Measurements from ENCODE around the gene ICAM4. TPM values are rescaled to one million over a fixed set of nuclear protein-coding genes. Genes with fewer than 3 reads are reported as not detected.

ICAM4 gene
- total RNA-seq, 1 donor = 0.27 TPM

GRCh38 chr19:10329555-10329954 is 42.8 kb downstream of the ICAM4 start:
- no peak for DNase-seq (ENCODE audit: low read depth)
- H3K4me3 ChIP-seq (ENCODE audit: low read depth, low read length) = no peak overlapping the region
- TF ChIP-seq, protein P1, sequence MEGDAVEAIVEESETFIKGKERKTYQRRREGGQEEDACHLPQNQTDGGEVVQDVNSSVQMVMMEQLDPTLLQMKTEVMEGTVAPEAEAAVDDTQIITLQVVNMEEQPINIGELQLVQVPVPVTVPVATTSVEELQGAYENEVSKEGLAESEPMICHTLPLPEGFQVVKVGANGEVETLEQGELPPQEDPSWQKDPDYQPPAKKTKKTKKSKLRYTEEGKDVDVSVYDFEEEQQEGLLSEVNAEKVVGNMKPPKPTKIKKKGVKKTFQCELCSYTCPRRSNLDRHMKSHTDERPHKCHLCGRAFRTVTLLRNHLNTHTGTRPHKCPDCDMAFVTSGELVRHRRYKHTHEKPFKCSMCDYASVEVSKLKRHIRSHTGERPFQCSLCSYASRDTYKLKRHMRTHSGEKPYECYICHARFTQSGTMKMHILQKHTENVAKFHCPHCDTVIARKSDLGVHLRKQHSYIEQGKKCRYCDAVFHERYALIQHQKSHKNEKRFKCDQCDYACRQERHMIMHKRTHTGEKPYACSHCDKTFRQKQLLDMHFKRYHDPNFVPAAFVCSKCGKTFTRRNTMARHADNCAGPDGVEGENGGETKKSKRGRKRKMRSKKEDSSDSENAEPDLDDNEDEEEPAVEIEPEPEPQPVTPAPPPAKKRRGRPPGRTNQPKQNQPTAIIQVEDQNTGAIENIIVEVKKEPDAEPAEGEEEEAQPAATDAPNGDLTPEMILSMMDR (IDR thresholded peaks at IDR 0.05; ENCODE audit: insufficient read depth, low read length) = no peak

DNA sequence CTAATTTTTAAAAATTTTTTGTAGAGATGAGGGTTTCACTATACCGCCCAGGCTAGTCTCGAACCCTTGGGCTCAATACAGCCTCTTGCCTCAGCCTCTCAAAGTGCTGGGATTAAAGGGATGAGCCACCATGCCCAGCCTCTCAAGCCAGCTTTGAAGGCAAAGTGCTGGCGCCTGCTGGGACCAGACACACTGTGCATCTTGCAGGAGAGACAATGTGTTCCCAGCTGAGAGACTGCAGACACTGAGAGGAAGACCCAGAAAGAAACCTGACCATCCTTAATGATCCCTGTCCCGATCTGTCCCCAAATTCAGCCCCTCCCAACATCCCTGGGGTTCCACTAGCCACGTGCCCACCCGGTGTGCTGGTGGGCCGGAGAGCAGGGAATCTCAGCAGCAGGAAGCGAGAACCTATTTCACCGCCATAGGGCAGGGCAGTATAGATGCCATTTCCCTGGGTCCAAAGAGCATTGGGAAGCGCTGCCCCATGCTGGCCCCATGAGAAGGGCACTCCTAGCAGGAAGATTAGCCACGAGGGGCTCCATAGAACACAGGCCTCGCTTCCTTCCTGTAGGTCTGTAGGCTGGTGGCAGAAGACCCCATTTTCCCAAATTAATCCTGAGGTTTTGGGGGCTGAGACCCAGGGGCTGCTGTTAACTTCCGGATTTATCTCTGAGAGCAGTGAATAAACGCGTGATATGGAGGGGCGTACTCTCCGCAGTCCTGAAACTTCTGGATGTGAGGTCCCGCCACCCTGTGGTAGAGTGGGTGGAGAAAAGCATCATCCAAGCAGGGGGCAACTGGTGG is 45.6 kb downstream of the ICAM4 start:
- TF ChIP-seq, protein P1 (IDR thresholded peaks at IDR 0.05; ENCODE audit: insufficient read depth, low read length) = no peak
- H3K4me3 ChIP-seq (ENCODE audit: low read depth, low read length) = peak overlapping the region; percentile 87
- no peak for DNase-seq (ENCODE audit: low read depth)

DNA sequence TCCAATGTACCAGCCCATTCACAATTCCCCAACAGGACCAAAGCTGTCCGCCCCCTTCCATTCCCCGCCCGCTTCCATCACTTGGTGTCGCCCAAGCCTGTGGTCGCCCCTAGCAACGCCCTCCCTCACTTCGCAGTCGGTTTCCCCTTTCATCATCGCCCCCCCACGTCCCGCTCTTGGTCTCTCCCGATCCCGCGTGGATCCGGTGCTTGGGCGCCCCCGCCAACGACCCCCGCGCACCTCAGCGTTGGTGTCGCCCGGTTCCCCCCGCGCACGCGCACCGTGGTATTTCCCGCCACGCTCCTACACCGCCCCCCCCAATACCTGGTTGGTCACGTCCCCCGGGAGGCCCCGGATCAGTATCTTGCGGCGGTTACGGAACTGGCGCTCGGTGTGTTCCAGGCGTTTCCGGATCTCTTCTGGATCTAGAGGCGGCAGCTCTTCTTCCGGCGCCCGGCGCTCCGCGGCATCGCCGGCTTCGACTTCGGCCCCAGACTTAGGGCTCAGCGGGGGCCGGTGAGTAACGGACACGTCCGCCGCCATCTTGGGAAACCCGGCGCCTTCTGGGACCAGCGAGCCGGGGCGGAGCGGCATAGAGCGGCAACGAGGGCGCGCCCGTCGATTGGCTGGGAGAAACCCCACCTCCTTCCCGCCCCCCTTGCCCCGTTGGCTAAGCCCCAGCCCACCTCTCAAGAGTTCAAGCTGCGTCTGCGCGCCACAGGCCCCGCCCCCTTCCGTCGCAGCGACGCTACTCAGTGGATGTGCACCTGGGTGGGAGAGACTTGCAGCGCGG is 46.4 kb downstream of the ICAM4 start, which contains the start of gene RAVER1:
Gene RAVER1 (minus strand): TSS at position 565 of the 793 bp plus-strand sequence. CDS start 22 bp downstream, at position 543.
- peak; percentile 96 for DNase-seq (ENCODE audit: low read depth)
- TF ChIP-seq, protein P1 (IDR thresholded peaks at IDR 0.05; ENCODE audit: insufficient read depth, low read length) = no peak
- H3K4me3 ChIP-seq (ENCODE audit: low read depth, low read length) = peak within 1 kb of the TSS; percentile 88

DNA sequence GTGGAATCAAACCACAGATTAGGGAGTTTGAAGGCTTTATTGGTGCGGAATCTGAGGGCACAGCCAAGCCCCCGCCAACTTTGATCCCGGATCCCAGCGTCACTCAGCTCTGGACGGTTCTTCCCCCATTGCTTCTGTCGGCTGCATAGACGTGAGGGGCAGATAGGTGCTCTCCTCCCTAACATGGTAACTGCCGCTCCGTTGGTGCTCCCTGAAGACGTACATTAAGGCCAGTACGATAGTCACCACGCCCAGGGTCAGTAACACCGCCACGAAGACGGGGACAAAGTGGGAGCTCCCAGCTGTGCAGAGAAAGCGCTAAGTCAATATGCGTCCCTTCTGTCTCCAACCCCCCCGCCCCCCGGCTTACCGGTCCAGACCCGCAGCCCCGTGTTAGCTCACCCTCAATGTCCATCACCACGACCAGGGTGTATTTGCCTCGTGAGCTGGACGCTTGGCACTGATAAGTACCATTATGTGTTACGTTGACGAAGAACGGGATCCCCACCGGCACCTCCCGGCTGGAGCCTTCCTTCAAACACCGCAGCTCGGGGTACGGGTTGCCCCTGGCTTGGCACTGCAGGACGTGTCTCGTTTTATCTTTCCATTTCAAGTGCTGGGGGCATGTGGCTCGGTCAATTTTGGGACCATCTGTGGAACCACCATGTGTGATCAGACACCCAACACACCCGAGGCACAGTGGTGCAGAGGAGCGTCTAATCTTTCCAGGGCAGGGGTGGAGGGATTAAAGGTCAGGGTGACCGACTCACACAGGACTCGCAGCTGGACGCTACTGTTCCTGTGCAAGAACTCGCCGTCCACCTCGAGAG is 47.2 kb downstream of the ICAM4 start:
- TF ChIP-seq, protein P1 (IDR thresholded peaks at IDR 0.05; ENCODE audit: insufficient read depth, low read length) = no peak
- peak; percentile 4 for DNase-seq (ENCODE audit: low read depth)
- peak overlapping the region; percentile 88 for H3K4me3 ChIP-seq (ENCODE audit: low read depth, low read length)

DNA sequence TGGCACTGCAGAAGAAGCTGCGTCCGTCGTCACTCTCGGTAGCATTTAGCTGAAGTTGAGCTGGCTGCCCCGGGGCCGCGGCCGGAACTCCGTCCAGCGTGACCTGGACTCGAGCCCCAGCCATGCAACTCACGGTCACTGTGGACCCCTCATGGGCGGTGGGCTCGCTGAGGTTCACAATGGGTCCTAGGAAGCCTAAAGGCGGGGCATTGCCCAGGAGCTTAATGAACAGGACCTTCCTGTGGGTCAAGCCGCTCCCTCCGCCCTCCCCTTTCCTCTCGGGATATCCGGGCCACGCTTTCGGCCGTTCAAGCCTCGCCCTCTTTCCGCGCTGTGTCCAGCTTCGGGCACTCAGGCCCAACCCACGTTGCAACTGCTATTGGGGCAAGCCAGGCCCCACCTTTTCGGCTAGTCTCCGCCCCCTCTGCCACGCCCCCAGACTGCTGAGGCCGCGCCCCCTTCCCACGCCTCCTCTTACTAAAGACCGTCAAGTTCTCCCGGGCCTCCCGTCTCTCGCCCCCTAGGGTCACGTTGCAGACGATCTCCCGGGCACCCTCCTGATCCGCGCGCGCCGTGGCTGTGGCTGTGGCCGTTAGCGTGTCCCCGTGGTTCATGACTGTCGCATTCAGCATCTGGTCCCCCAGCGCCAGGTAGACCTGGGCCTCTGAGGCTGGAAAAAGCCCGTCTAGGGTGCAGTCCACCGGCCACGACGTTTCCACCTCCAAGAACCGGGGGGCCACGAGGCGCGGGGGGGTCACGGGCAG is 48.0 kb downstream of the ICAM4 start:
- TF ChIP-seq, protein P1 (IDR thresholded peaks at IDR 0.05; ENCODE audit: insufficient read depth, low read length) = peak; percentile 7
- DNase-seq (ENCODE audit: low read depth) = peak; percentile 93
- peak overlapping the region; percentile 88 for H3K4me3 ChIP-seq (ENCODE audit: low read depth, low read length)

Measured in fibroblast of the aortic adventitia (primary cell).